SK-N-SH treated with all-trans-retinoic acid at 6 μM for 48 hours (cell line): ENCODE data around the gene TTLL4.

ENCODE experiments used
- ATAC-seq: fragments of 200-7000 bp; cut with Tn5 transposase; 3 replicates; pipeline ENCODE4 v1.9.1; 2020; ENCODE audit warnings: mild to moderate bottlenecking, moderate library complexity
- BACH2 ChIP-seq: fragments of 250-450 bp; sonication (Bioruptor Pico); IDR thresholded peaks from 2 replicates; pipeline ENCODE4 v1.9.0; 2021; ENCODE audit warnings: mild to moderate bottlenecking, borderline replicate concordance
- CSDC2 ChIP-seq: fragments of 250-450 bp; sonication (Bioruptor Pico); IDR thresholded peaks from 2 replicates; pipeline ENCODE4 v1.5.0; 2020; ENCODE audit warnings: mild to moderate bottlenecking, moderate library complexity
- ESRRG ChIP-seq: fragments of 250-450 bp; sonication (Bioruptor Pico); IDR thresholded peaks from 2 replicates; pipeline ENCODE4 v1.6.1; 2021; ENCODE audit warnings: mild to moderate bottlenecking
- GLIS3 ChIP-seq: fragments of 250-450 bp; sonication (Bioruptor Pico); IDR thresholded peaks from 2 replicates; pipeline ENCODE4 v1.5.0; 2020; ENCODE audit warnings: mild to moderate bottlenecking, moderate library complexity
- ISL1 ChIP-seq: fragments of 250-450 bp; sonication (Bioruptor Pico); IDR thresholded peaks from 2 replicates; pipeline ENCODE4 v2.1.2; 2022; ENCODE audit warnings: mild to moderate bottlenecking, moderate library complexity
- OSR1 ChIP-seq: fragments of 250-450 bp; sonication (Bioruptor Pico); IDR thresholded peaks from 2 replicates; pipeline ENCODE4 v1.8.0; 2022; ENCODE audit warnings: moderate library complexity, mild to moderate bottlenecking, inconsistent platforms
- PPARA ChIP-seq: fragments of 250-450 bp; sonication (Bioruptor Pico); IDR thresholded peaks from 2 replicates; pipeline ENCODE4 v1.5.0; 2020; ENCODE audit warnings: mild to moderate bottlenecking, borderline replicate concordance
- RARB ChIP-seq: fragments of 250-450 bp; sonication (Bioruptor Pico); IDR thresholded peaks from 2 replicates; pipeline ENCODE4 v1.8.0; 2021; ENCODE audit warnings: mild to moderate bottlenecking, moderate library complexity
- SNAI2 ChIP-seq: fragments of 250-450 bp; sonication (Bioruptor Pico); IDR thresholded peaks from 2 replicates; pipeline ENCODE4 v1.5.0; 2020; ENCODE audit warnings: mild to moderate bottlenecking, moderate library complexity
- TCF4 ChIP-seq: fragments of 250-450 bp; sonication (Bioruptor Pico); IDR thresholded peaks from 2 replicates; pipeline ENCODE4 v1.8.0; 2021; ENCODE audit warnings: mild to moderate bottlenecking, moderate library complexity, borderline replicate concordance
- TOX ChIP-seq: fragments of 250-450 bp; sonication (Bioruptor Pico); IDR thresholded peaks from 2 replicates; pipeline ENCODE4 v1.8.0; 2021; ENCODE audit warnings: mild to moderate bottlenecking, moderate library complexity, borderline replicate concordance
- ZC3H10 ChIP-seq: fragments of 250-450 bp; sonication (Bioruptor Pico); IDR thresholded peaks from 2 replicates; pipeline ENCODE4 v1.5.1; 2021; ENCODE audit warnings: mild to moderate bottlenecking, moderate library complexity
- ZFP3 ChIP-seq: fragments of 250-450 bp; sonication (Bioruptor Pico); IDR thresholded peaks from 2 replicates; pipeline ENCODE4 v1.5.0; 2020; ENCODE audit warnings: mild to moderate bottlenecking, moderate library complexity
- ZFP30 ChIP-seq: fragments of 450-650 bp; formaldehyde crosslinking; IDR thresholded peaks from 2 replicates; pipeline ENCODE4 v1.5.0; 2022; ENCODE audit warnings: mild to moderate bottlenecking, moderate library complexity
- ZNF565 ChIP-seq: fragments of 450-650 bp; formaldehyde crosslinking; conservative IDR thresholded peaks from 2 replicates; pipeline ENCODE4 v1.5.0; 2020; ENCODE audit warnings: low read depth, mild to moderate bottlenecking, moderate library complexity
- ZNF70 ChIP-seq: fragments of 450-650 bp; formaldehyde crosslinking; IDR thresholded peaks from 2 replicates; pipeline ENCODE4 v1.5.0; 2020; ENCODE audit warnings: mild to moderate bottlenecking, moderate library complexity
- ZNF8 ChIP-seq: fragments of 450-650 bp; formaldehyde crosslinking; IDR thresholded peaks from 2 replicates; pipeline ENCODE4 v1.5.0; 2020; ENCODE audit warnings: mild to moderate bottlenecking, moderate library complexity
- TF ChIP-seq, protein P1 (sequence below): fragments of 250-450 bp; sonication (Bioruptor Pico); IDR thresholded peaks from 2 replicates; pipeline ENCODE4 v1.5.1; 2020; ENCODE audit warnings: low read depth, mild to moderate bottlenecking, moderate library complexity
- TF ChIP-seq, protein P2 (sequence below): fragments of 250-450 bp; sonication (Bioruptor Pico); IDR thresholded peaks from 2 replicates; pipeline ENCODE4 v1.8.0; 2020; ENCODE audit warnings: mild to moderate bottlenecking, moderate library complexity, borderline replicate concordance
- TF ChIP-seq, protein P3 (sequence below): fragments of 250-450 bp; sonication (Bioruptor Pico); IDR thresholded peaks from 2 replicates; pipeline ENCODE4 v1.5.1; 2021; ENCODE audit warnings: mild to moderate bottlenecking, moderate library complexity

Gene TTLL4

GRCh38 chr2:218780851-218781690 lies 70.4 kb downstream of the TTLL4 start:
- no peak for ATAC-seq

GRCh38 chr2:218781691-218782527 lies 71.3 kb downstream of the TTLL4 start, which contains the start of gene CYP27A1:
TSS of gene CYP27A1 (plus strand) at chr2:218782147. CDS start at chr2:218782183, 36 bp downstream.
- TF ChIP-seq ZNF565 (CRISPR knock-in tag) (no peak), TCF4 (CRISPR knock-in tag) (no peak), GLIS3 (CRISPR knock-in tag) (no peak), SNAI2 (CRISPR knock-in tag) (no peak), TOX (CRISPR knock-in tag) (no peak), ZNF8 (no peak), ZNF70 (CRISPR knock-in tag) (no peak), CSDC2 (no peak)
- TF ChIP-seq, protein P1, sequence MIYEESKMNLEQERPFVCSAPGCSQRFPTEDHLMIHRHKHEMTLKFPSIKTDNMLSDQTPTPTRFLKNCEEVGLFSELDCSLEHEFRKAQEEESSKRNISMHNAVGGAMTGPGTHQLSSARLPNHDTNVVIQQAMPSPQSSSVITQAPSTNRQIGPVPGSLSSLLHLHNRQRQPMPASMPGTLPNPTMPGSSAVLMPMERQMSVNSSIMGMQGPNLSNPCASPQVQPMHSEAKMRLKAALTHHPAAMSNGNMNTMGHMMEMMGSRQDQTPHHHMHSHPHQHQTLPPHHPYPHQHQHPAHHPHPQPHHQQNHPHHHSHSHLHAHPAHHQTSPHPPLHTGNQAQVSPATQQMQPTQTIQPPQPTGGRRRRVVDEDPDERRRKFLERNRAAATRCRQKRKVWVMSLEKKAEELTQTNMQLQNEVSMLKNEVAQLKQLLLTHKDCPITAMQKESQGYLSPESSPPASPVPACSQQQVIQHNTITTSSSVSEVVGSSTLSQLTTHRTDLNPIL, result no peak
- TF ChIP-seq, protein P2, sequence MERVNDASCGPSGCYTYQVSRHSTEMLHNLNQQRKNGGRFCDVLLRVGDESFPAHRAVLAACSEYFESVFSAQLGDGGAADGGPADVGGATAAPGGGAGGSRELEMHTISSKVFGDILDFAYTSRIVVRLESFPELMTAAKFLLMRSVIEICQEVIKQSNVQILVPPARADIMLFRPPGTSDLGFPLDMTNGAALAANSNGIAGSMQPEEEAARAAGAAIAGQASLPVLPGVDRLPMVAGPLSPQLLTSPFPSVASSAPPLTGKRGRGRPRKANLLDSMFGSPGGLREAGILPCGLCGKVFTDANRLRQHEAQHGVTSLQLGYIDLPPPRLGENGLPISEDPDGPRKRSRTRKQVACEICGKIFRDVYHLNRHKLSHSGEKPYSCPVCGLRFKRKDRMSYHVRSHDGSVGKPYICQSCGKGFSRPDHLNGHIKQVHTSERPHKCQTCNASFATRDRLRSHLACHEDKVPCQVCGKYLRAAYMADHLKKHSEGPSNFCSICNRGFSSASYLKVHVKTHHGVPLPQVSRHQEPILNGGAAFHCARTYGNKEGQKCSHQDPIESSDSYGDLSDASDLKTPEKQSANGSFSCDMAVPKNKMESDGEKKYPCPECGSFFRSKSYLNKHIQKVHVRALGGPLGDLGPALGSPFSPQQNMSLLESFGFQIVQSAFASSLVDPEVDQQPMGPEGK (CRISPR knock-in tag), result no peak
- ATAC-seq, result no peak

More at GRCh38 chr2:218780851-218781690, 70.4 kb downstream of the TTLL4 start:
- TF ChIP-seq PPARA (CRISPR knock-in tag), result no peak
- TF ChIP-seq TCF4 (CRISPR knock-in tag), result no peak
- TF ChIP-seq ESRRG (CRISPR knock-in tag), result no peak
- no peak for TF ChIP-seq ISL1 (CRISPR knock-in tag)
- TF ChIP-seq ZC3H10 (CRISPR knock-in tag), result no peak
- TF ChIP-seq ZNF8, result no peak
- no peak for TF ChIP-seq SNAI2 (CRISPR knock-in tag)
- TF ChIP-seq ZFP3 (CRISPR knock-in tag), result no peak
- TF ChIP-seq BACH2 (CRISPR knock-in tag), result no peak

DNA sequence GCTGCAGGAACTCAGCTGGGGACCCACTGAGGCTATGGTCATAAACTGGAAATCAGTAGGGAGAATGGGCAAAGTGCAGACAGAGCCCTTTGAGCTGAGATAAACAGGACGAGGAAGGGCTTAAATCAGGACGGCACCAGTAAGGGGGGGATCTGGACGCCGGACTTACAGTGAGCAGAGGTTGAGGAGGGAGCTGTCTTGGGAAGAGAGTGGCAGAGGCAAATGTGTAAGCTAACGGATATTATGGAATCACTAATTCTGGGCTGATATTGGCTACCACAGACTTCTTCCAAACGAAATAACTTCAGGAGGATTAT lies 71.9 kb downstream of the TTLL4 start:
- no peak for ATAC-seq
- TF ChIP-seq ZNF565 (CRISPR knock-in tag), result no peak
- TF ChIP-seq, all 23 proteins: peak for 0

DNA sequence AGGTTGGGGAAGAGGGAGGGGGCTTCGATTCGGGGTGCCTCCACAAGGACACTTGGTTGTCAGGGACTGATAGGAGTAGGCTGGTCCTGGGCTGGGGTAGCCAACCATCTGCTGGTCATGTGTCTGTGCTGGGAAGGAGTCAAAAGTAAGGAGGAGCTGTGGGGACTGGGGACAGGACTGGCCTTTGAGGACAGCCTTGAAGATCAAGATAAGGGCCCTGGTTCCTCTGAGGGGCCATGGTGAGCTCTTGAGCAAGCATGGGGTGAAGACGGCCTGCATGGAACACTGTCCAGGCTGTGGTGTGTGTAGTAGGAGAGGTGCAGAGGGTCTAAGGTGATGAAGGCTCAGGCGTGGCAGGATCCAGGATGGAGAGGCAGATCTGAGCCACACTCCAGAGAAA lies 73.1 kb downstream of the TTLL4 start:
- TF ChIP-seq ZFP30 (no peak), GLIS3 (CRISPR knock-in tag) (no peak)
- ATAC-seq, result no peak

- ATAC-seq, result no peak
- TF ChIP-seq RARB (CRISPR knock-in tag) (no peak), ZC3H10 (CRISPR knock-in tag) (no peak), SNAI2 (CRISPR knock-in tag) (no peak), GLIS3 (CRISPR knock-in tag) (no peak), OSR1 (no peak), CSDC2 (no peak)
- TF ChIP-seq, protein P3, sequence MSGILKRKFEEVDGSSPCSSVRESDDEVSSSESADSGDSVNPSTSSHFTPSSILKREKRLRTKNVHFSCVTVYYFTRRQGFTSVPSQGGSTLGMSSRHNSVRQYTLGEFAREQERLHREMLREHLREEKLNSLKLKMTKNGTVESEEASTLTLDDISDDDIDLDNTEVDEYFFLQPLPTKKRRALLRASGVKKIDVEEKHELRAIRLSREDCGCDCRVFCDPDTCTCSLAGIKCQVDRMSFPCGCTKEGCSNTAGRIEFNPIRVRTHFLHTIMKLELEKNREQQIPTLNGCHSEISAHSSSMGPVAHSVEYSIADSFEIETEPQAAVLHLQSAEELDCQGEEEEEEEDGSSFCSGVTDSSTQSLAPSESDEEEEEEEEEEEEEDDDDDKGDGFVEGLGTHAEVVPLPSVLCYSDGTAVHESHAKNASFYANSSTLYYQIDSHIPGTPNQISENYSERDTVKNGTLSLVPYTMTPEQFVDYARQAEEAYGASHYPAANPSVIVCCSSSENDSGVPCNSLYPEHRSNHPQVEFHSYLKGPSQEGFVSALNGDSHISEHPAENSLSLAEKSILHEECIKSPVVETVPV (CRISPR knock-in tag), result no peak
- TF ChIP-seq, protein P2 (CRISPR knock-in tag), result no peak
Observed at GRCh38 chr2:218785103-218785502, 74.5 kb downstream of the TTLL4 start.
